Epithelial cell of esophagus (primary cell): Measurements from ENCODE around the gene RHEB.

Experiments
- DNase-seq: peaks from one replicate; pipeline ENCODE4 v3.0.0; 2010; ENCODE audit warnings: low read depth
- H3K4me3 ChIP-seq: 2 replicates; pipeline ENCODE4 v1.5.1; 2011; ENCODE audit warnings: mild to moderate bottlenecking, low read length, control low read depth
- TF ChIP-seq, protein P1 (sequence below): IDR thresholded peaks from 2 replicates; pipeline ENCODE4 v1.5.1; 2011; ENCODE audit warnings: low read depth, mild to moderate bottlenecking, low read length, control low read depth, inconsistent platforms; ENCODE audit not compliant: insufficient read depth; ENCODE audit errors: missing control alignments

RHEB gene

DNA sequence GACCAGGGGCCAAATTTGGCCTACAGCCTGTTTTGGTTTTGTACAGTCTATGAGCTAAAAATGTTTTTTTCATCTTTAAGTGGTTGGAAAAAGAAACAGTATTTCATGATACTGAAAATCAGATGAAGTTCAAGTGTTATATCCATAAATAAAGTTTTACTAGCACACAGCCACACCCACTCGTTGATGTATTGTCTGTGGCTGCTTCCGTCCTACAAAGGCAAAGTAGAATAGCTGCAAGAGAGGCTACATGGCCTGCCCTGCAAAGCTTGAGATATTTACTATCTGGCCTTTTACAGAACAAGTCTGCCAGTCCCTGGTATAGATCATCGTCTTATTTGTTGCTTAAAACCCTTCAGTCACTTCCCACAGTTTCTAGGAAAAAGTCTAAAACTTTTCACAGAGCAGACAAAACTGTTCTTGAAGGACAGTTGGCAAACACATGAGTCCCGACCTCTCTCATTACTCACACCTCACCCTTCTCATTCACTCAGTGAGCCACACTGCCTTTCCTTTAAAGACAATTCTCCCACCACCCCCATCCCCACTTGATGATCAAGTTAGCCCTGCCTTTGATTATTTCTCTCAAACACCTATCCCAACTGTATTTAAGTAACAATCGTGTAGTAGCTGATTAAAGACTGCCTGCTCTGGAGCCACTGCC, 9.9 kb downstream of the RHEB start:
- TF ChIP-seq, protein P1, sequence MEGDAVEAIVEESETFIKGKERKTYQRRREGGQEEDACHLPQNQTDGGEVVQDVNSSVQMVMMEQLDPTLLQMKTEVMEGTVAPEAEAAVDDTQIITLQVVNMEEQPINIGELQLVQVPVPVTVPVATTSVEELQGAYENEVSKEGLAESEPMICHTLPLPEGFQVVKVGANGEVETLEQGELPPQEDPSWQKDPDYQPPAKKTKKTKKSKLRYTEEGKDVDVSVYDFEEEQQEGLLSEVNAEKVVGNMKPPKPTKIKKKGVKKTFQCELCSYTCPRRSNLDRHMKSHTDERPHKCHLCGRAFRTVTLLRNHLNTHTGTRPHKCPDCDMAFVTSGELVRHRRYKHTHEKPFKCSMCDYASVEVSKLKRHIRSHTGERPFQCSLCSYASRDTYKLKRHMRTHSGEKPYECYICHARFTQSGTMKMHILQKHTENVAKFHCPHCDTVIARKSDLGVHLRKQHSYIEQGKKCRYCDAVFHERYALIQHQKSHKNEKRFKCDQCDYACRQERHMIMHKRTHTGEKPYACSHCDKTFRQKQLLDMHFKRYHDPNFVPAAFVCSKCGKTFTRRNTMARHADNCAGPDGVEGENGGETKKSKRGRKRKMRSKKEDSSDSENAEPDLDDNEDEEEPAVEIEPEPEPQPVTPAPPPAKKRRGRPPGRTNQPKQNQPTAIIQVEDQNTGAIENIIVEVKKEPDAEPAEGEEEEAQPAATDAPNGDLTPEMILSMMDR, result no peak
- DNase-seq, result no peak
- no peak overlapping the region for H3K4me3 ChIP-seq

DNA sequence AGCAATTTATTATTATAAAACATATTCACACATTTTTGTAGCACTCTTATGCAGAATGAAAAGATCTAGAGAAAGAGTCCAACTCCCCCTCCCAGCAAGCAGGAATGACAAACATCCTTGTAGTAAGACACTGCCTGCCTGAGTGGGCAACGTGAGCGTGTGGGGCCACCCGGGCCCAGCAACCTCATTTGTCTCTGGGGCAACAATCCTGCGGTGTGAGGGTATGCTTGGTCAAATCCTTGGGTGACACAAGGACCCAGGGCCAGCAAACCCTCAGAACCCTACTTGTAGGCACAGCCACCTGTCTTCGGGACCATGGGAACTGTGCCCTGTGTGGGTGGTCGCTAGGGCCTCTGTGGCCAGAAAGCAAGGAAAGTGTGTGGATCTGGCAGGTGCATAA, 10.7 kb downstream of the RHEB start:
- DNase-seq, result no peak
- no peak overlapping the region for H3K4me3 ChIP-seq
- TF ChIP-seq, protein P1, result no peak

DNA sequence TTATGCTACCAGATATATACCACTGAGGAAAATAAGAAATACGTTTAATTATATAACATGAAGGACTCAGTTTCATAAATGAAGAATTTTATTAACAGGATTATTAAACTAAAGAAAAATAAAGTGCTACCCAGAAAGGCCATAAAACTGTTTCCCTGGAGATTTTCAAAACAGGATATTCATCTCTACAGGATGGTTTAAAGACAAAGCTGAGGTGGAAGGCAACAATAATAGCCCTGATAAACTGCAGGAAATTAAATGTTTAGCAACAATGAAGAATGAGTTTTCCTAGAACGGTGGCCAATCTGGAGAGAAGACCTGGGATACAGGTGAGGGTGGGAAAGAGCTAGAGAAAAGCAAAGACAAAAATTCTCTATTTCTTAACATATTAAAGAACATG, 11.9 kb downstream of the RHEB start:
- DNase-seq, result no peak

DNA sequence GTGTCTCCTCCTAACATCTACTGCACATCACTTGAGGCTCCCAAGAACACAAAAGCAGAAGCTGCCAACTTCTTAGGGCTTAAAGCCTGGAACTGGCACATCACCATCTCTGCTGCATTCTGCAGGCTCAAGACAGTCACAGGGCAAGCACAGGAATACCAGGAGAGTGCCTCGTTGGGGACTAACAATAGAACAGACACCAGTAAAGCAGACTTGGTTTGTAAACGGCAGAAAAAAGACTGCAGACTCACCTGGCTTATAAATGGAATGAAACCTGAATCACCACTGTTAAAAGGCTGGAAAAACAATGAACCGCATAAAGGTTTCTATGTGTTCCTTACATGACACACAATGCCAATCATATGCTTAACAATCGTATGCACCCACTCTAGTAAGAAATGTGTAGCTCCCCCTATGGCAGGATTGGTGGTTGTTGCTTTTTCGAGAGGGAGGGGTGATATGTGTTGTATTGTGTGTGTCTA, 12.8 kb downstream of the RHEB start:
- TF ChIP-seq, protein P1, result no peak
- no peak overlapping the region for H3K4me3 ChIP-seq
- DNase-seq, result peak; percentile 47

More for the DNA sequence above, 11.9 kb downstream of the RHEB start:
- TF ChIP-seq, protein P1, result no peak
- H3K4me3 ChIP-seq, result no peak overlapping the region

DNA sequence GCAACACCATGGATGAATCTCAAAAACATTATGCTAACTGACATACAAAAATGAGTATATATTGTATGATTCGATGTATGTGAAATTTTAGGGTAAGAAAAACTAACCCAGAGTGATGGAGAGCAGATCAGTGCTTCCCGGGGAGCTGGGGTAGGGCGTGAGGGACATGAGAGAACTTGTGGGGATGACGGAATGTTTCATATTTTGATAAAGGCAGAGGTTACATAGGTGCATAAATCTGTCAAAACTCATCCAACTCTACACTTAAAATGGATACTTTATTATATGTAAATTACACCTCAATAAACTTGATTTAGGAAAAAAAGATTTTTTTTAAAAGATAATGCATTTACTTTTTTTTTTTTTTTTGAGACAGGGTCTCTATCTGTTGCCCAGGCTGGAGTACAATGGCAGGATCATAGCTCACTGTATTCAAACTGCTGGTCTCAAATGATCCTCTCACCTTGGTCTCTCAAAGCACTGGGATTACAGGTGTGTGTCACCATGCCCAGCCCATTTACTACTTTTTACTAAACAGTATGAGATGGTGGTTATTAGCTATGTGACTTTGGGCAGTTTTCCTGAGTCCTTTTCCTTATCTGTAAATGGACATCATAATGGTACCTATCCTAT, 13.7 kb downstream of the RHEB start:
- TF ChIP-seq, protein P1, result no peak
- no peak overlapping the region for H3K4me3 ChIP-seq
- DNase-seq, result peak; percentile 53

DNA sequence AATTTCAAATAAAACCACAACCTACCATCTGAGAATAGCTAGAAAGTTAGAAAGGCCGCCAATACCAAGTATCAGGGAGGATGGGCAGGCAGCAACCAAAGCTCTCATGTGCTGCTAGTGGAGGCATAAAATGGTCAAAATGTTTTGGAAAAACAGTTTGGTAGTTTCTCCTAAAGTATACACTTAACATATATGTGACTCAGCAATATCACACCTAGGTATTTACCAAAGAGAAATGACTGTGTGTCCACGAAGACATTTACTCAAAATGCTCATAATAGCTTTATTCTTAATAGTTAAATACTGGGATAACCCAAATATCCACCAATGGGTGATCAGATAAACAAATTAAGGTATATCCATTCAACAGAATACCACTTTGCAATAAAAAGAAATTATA, 14.3 kb downstream of the RHEB start:
- H3K4me3 ChIP-seq, result no peak overlapping the region
- no peak for DNase-seq
- TF ChIP-seq, protein P1, result no peak
